Neural cell (in vitro differentiated cells): ENCODE results near the gene NPAS3. TPM values are rescaled to one million over a fixed set of nuclear protein-coding genes. Genes with fewer than 3 reads are reported as not detected.

Experiments
- H2AFZ ChIP-seq: fragments of 200-600, 300-800 bp; sonication (generic), shearing (Covaris generic); 2 replicates; pipeline ENCODE4 v1.6.0; 2014; ENCODE audit warnings: low read depth, mild to moderate bottlenecking, antibody characterized with exemption, low read length, moderate library complexity
- H3F3A ChIP-seq: fragments of 200-600 bp; shearing (Covaris generic); 2 replicates; pipeline ENCODE4 v1.6.1; 2016; ENCODE audit warnings: mild to moderate bottlenecking, moderate library complexity, mixed read lengths, antibody characterized with exemption, low read length; ENCODE audit not compliant: insufficient read depth, poor library complexity, severe bottlenecking
- H3K27ac ChIP-seq: fragments of 200-600, 300-800 bp; sonication (generic), shearing (Covaris generic); 2 replicates; pipeline ENCODE4 v1.5.1; 2014; ENCODE audit warnings: mild to moderate bottlenecking, low read length, moderate library complexity
- H3K27me3 ChIP-seq: fragments of 300-800, 200-600 bp; sonication (generic), shearing (Covaris generic); 2 replicates; pipeline ENCODE4 v1.6.0; 2014; ENCODE audit warnings: mild to moderate bottlenecking, low read depth, low read length, moderate library complexity; ENCODE audit not compliant: insufficient read depth
- H3K36me3 ChIP-seq: fragments of 300-800, 200-600 bp; sonication (generic), shearing (Covaris generic); 2 replicates; pipeline ENCODE4 v1.5.1; 2014; ENCODE audit warnings: mild to moderate bottlenecking, antibody characterized with exemption, low read length, moderate library complexity; ENCODE audit not compliant: insufficient read depth
- H3K4me2 ChIP-seq: fragments of 300-800, 200-600 bp; sonication (generic), shearing (Covaris generic); 2 replicates; pipeline ENCODE4 v1.6.0; 2014; ENCODE audit warnings: mild to moderate bottlenecking, low read length
- H3K4me3 ChIP-seq: fragments of 300-800, 200-600 bp; sonication (generic), shearing (Covaris generic); 2 replicates; pipeline ENCODE4 v1.5.1; 2014; ENCODE audit warnings: mild to moderate bottlenecking, low read length, moderate library complexity
- H3K79me2 ChIP-seq: fragments of 200-600 bp; shearing (Covaris generic); replicated peaks from 2 replicates; pipeline ENCODE4 v1.6.0; 2014; ENCODE audit warnings: mild to moderate bottlenecking, low read length, moderate library complexity; ENCODE audit not compliant: insufficient read depth
- H3K9ac ChIP-seq: fragments of 300-800, 200-600 bp; sonication (generic), shearing (Covaris generic); 2 replicates; pipeline ENCODE4 v1.6.1; 2016; ENCODE audit warnings: mild to moderate bottlenecking, low read length, mixed read lengths
- H3K9me2 ChIP-seq: fragments of 200-600 bp; shearing (Covaris generic); 2 replicates; pipeline ENCODE4 v1.6.1; 2016; ENCODE audit warnings: mild to moderate bottlenecking, low read length, mixed read lengths; ENCODE audit not compliant: insufficient read depth
- H3K9me3 ChIP-seq: fragments of 200-600, 300-800 bp; sonication (generic), shearing (Covaris generic); 2 replicates; pipeline ENCODE4 v1.6.1; 2016; ENCODE audit warnings: mild to moderate bottlenecking, mixed run types, low read length, moderate library complexity, mixed read lengths
- H4K20me1 ChIP-seq: fragments of 200-600 bp; shearing (Covaris generic); 2 replicates; pipeline ENCODE4 v1.6.1; 2016; ENCODE audit warnings: mild to moderate bottlenecking, mixed run types; ENCODE audit not compliant: insufficient read depth
- EP300 ChIP-seq: fragments of 450-650 bp; conservative IDR thresholded peaks from 2 replicates; pipeline ENCODE4 v1.6.1; 2014; ENCODE audit warnings: antibody characterized with exemption, mild to moderate bottlenecking, moderate library complexity; ENCODE audit not compliant: poor library complexity, severe bottlenecking
- EZH2 ChIP-seq: fragments of 200-600, 300-800 bp; shearing (Covaris generic), sonication (generic); IDR thresholded peaks from 2 replicates; pipeline ENCODE4 v1.6.1; 2014; ENCODE audit warnings: antibody characterized with exemption, low read length, borderline replicate concordance, mild to moderate bottlenecking; ENCODE audit not compliant: insufficient read depth, poor library complexity, severe bottlenecking
- MXI1 ChIP-seq: fragments of 450-650 bp; conservative IDR thresholded peaks from 2 replicates; pipeline ENCODE4 v1.6.1; 2014; ENCODE audit warnings: antibody characterized with exemption, mild to moderate bottlenecking; ENCODE audit not compliant: poor library complexity, severe bottlenecking
- POLR2AphosphoS5 ChIP-seq: IDR thresholded peaks from 2 replicates; pipeline ENCODE4 v1.6.1; 2012
- RAD21 ChIP-seq: fragments of 450-650 bp; conservative IDR thresholded peaks from 2 replicates; pipeline ENCODE4 v1.6.1; 2014; ENCODE audit warnings: antibody characterized with exemption, mild to moderate bottlenecking, moderate library complexity
- SMC3 ChIP-seq: fragments of 450-650 bp; conservative IDR thresholded peaks from 2 replicates; pipeline ENCODE4 v1.6.1; 2014; ENCODE audit warnings: antibody characterized with exemption, mild to moderate bottlenecking, moderate library complexity; ENCODE audit not compliant: poor library complexity
- TAF1 ChIP-seq: IDR thresholded peaks from 2 replicates; pipeline ENCODE4 v1.6.1; 2012; ENCODE audit warnings: low read depth
- polyA plus RNA-seq: library from polyadenylated mRNA; depleted of rRNA; stranded (reverse); fragments of >200 nt; gene quantifications from 2 replicates; pipeline ENCODE4 v1.2.3, GENCODE V29; 2014
- TF ChIP-seq, protein P1 (sequence below): fragments of 450-650 bp; IDR thresholded peaks from 2 replicates; pipeline ENCODE4 v1.5.1; 2014; ENCODE audit warnings: antibody characterized with exemption, mild to moderate bottlenecking, moderate library complexity; ENCODE audit not compliant: poor library complexity, severe bottlenecking
- TF ChIP-seq, protein P2 (sequence below): IDR thresholded peaks from 2 replicates; pipeline ENCODE4 v1.6.1; 2012; ENCODE audit warnings: borderline replicate concordance

The NPAS3 gene
- polyA plus RNA-seq, 1 donor from 2014 or later: 1.3 TPM

DNA sequence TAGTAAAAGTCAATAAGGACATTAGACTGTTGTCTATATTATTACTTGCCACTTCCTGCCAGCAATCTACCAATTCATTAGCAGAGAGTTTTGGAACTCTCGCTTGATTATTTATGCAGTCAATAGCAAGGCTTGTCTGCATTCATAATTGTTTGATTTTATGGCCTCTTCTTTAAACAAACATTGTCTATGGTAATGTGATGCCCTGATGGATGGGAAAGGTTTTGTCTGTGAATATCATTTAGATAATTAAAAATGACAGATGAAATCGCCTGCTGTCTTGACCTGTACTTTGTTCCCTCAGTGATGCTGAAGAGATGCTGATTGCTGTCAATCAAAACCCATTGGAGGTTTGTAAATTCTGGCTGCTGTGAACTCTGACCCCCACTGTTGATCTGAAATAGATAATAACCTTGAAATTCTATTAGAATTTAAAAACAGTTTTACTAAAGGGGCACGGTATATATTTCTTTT lies 455.3 kb downstream of the NPAS3 start:
- H3K27ac ChIP-seq: no peak overlapping the region
- H3K9ac ChIP-seq: no peak overlapping the region

DNA sequence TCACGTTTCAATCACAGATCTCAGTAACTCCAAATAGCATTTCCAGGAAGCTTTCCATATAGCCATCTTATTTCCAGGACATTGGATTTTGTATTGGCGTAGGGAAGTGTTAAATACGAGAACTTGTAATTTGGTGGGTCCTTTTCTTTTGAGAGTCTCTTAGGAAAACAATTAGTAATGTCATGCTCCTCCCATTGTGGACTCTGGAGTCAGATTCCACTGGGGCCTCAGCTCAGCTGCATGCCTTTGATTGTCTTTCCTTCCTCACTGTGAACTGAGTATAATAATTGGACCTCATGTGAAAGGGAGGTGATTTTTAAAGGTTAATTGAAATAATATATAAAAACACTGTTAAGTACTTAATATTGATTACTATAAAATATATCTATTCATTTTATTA lies 462.6 kb downstream of the NPAS3 start:
- no peaks in the 10 kb centered on the region for H4K20me1 ChIP-seq
- H3K4me3 ChIP-seq: no peak overlapping the region
- H3K9ac ChIP-seq: no peak overlapping the region
- no peaks in the 10 kb centered on the region for H3K9me2 ChIP-seq
- H3K79me2 ChIP-seq: no peaks in the 10 kb centered on the region
- H3K27me3 ChIP-seq: no peaks in the 10 kb centered on the region
- H3F3A ChIP-seq: no peaks in the 10 kb centered on the region
- H3K36me3 ChIP-seq: no peaks in the 10 kb centered on the region
- no peak overlapping the region for H3K27ac ChIP-seq
- H3K9me3 ChIP-seq: peaks cover 4% of the 10 kb centered on the region
- TF ChIP-seq POLR2AphosphoS5: no peak
- no peak for TF ChIP-seq MXI1
- TF ChIP-seq TAF1: no peak
- TF ChIP-seq, protein P1, sequence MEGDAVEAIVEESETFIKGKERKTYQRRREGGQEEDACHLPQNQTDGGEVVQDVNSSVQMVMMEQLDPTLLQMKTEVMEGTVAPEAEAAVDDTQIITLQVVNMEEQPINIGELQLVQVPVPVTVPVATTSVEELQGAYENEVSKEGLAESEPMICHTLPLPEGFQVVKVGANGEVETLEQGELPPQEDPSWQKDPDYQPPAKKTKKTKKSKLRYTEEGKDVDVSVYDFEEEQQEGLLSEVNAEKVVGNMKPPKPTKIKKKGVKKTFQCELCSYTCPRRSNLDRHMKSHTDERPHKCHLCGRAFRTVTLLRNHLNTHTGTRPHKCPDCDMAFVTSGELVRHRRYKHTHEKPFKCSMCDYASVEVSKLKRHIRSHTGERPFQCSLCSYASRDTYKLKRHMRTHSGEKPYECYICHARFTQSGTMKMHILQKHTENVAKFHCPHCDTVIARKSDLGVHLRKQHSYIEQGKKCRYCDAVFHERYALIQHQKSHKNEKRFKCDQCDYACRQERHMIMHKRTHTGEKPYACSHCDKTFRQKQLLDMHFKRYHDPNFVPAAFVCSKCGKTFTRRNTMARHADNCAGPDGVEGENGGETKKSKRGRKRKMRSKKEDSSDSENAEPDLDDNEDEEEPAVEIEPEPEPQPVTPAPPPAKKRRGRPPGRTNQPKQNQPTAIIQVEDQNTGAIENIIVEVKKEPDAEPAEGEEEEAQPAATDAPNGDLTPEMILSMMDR: no peak
- TF ChIP-seq EP300: no peak
- no peak for TF ChIP-seq RAD21
- no peak for TF ChIP-seq EZH2
- TF ChIP-seq, protein P2, sequence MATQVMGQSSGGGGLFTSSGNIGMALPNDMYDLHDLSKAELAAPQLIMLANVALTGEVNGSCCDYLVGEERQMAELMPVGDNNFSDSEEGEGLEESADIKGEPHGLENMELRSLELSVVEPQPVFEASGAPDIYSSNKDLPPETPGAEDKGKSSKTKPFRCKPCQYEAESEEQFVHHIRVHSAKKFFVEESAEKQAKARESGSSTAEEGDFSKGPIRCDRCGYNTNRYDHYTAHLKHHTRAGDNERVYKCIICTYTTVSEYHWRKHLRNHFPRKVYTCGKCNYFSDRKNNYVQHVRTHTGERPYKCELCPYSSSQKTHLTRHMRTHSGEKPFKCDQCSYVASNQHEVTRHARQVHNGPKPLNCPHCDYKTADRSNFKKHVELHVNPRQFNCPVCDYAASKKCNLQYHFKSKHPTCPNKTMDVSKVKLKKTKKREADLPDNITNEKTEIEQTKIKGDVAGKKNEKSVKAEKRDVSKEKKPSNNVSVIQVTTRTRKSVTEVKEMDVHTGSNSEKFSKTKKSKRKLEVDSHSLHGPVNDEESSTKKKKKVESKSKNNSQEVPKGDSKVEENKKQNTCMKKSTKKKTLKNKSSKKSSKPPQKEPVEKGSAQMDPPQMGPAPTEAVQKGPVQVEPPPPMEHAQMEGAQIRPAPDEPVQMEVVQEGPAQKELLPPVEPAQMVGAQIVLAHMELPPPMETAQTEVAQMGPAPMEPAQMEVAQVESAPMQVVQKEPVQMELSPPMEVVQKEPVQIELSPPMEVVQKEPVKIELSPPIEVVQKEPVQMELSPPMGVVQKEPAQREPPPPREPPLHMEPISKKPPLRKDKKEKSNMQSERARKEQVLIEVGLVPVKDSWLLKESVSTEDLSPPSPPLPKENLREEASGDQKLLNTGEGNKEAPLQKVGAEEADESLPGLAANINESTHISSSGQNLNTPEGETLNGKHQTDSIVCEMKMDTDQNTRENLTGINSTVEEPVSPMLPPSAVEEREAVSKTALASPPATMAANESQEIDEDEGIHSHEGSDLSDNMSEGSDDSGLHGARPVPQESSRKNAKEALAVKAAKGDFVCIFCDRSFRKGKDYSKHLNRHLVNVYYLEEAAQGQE: no peak
- no peak for TF ChIP-seq SMC3
- no peak overlapping the region for H3K4me2 ChIP-seq
- H2AFZ ChIP-seq: no peak overlapping the region

More for the DNA sequence above, 455.3 kb downstream of the NPAS3 start:
- Histone ChIP-seq H4K20me1 (no peaks in the 10 kb centered on the region), H3F3A (no peaks in the 10 kb centered on the region), H3K79me2 (no peaks in the 10 kb centered on the region), H2AFZ (no peak overlapping the region), H3K9me2 (no peaks in the 10 kb centered on the region), H3K9me3 (no peaks in the 10 kb centered on the region), H3K36me3 (no peaks in the 10 kb centered on the region), H3K27me3 (no peaks in the 10 kb centered on the region), H3K4me2 (no peak overlapping the region), H3K4me3 (no peak overlapping the region)
- TF ChIP-seq POLR2AphosphoS5 (no peak), MXI1 (no peak), EZH2 (no peak), EP300 (no peak), SMC3 (no peak), RAD21 (no peak), TAF1 (no peak)
- TF ChIP-seq, protein P1: no peak
- TF ChIP-seq, protein P2: no peak
